Upper lobe of left lung (tissue), 6 donors: ENCODE results near the gene NFIX. TPM values are rescaled to one million over a fixed set of nuclear protein-coding genes. Genes with fewer than 3 reads are reported as not detected.

ENCODE experiments used
- ATAC-seq, 2 donors: fragments of 200-7000 bp; cut with Tn5 transposase; one replicate each; pipeline ENCODE4 v1.9.1; 2022; ENCODE audit warnings: mild to moderate bottlenecking in 2 of 2, moderate library complexity in 2 of 2; ENCODE audit not compliant: low FRiP score in 2 of 2
- DNase-seq, 2 donors: peaks; one replicate each; pipeline ENCODE4 v3.0.0-alpha.2; 2019 to 2020
- H3K27ac ChIP-seq, 4 donors: fragments of 200-600 bp; sonication (generic); one replicate each; pipeline ENCODE4 v1.5.1; 2016 to 2019
- H3K27me3 ChIP-seq, 4 donors: fragments of 200-600 bp; sonication (generic); one replicate each; pipeline ENCODE4 v1.5.1; 2017 to 2019
- H3K36me3 ChIP-seq, 4 donors: fragments of 200-600 bp; sonication (generic); one replicate each; pipeline ENCODE4 v1.5.1; 2016 to 2019
- H3K4me1 ChIP-seq, 4 donors: fragments of 200-600 bp; sonication (generic); one replicate each; pipeline ENCODE4 v1.5.1; 2018 to 2019
- H3K4me3 ChIP-seq, 4 donors: fragments of 200-600 bp; sonication (generic); one replicate each; pipeline ENCODE4 v1.5.1; 2017 to 2019; ENCODE audit warnings: mild to moderate bottlenecking in 2 of 4, moderate library complexity in 1 of 4
- H3K9me3 ChIP-seq, 4 donors: fragments of 200-600 bp; sonication (generic); one replicate each; pipeline ENCODE4 v1.5.1; 2018 to 2019
- CTCF ChIP-seq, 6 experiments: fragments of 450-650 bp in 4 of 6; fragments of 200-600 bp in 2 of 6; sonication (generic) in 2 of 6; IDR thresholded peaks; one replicate each; pipeline ENCODE4 v1.5.1; 2016 to 2019; ENCODE audit warnings: antibody characterized with exemption in 6 of 6
- EP300 ChIP-seq, 4 donors: sonication (generic); formaldehyde crosslinking; IDR thresholded peaks; one replicate each; pipeline ENCODE4 v1.5.1; 2017; ENCODE audit warnings: antibody characterized with exemption in 4 of 4, control low read depth in 2 of 4
- POLR2A ChIP-seq, 4 donors: fragments of 450-650 bp; IDR thresholded peaks; one replicate each; pipeline ENCODE4 v1.5.1; 2016 to 2017; ENCODE audit warnings: antibody characterized with exemption in 4 of 4, mild to moderate bottlenecking in 2 of 4
- POLR2AphosphoS5 ChIP-seq, 2 donors: sonication (generic); formaldehyde crosslinking; IDR thresholded peaks; one replicate each; pipeline ENCODE4 v1.5.1; 2017; ENCODE audit warnings: antibody characterized with exemption in 2 of 2
- WGBS, 2 donors: methylation state at CpG; one replicate each; pipeline ENCODE4 v1.1.5; 2017 to 2018; 5-methylcytosine and 5-hydroxymethylcytosine counted together
- total RNA-seq, 6 donors: library from RNA; depleted of rRNA in 4 of 6; stranded (reverse); fragments of >200 nt in 4 of 6; gene quantifications; one replicate each; pipeline versions ENCODE4 v1.1.0 to v1.2.1, GENCODE V29; 2016 to 2021
- donor health status: DM: no; HTN: no; CAD: no; lungs with moderate emphysema.
- donor health status: DM: no; HTN: yes; CAD: no; lungs with severe emphysema.

The NFIX gene
- total RNA-seq, 6 donors from 2014 or later: 64.0 to 188 (median 107) TPM

GRCh38 chr19:13008926-13009787 lies 13.9 kb downstream of the NFIX start:
- no peak for TF ChIP-seq POLR2AphosphoS5 (IDR thresholded peaks at IDR 0.05)
- TF ChIP-seq POLR2A (IDR thresholded peaks at IDR 0.05): no peak
- no peak for TF ChIP-seq EP300 (IDR thresholded peaks at IDR 0.05)
- TF ChIP-seq CTCF (IDR thresholded peaks at IDR 0.05): no peak
- Histone ChIP-seq H3K4me3 (no peak overlapping the region), H3K27me3 (peaks cover 0 to 23% (median 6%) of the 10 kb centered on the region in 4 donors), H3K4me1 (peaks cover 64 to 100% (median 87%) of the 10 kb centered on the region in 4 donors), H3K9me3 (no peaks in the 10 kb centered on the region), H3K27ac (peak overlapping the region; percentile 73 to 94 (median 82)), H3K36me3 (peaks cover 0 to 3% (median 0%) of the 10 kb centered on the region in 4 donors)
- WGBS, 2 donors: 78 to 84% methylated on average over 24 to 28 of the region's 28 CpGs
- ATAC-seq: no peak
- peak; percentile 54 to 78 for DNase-seq

GRCh38 chr19:13010038-13010991 lies 15.0 kb downstream of the NFIX start:
- DNase-seq: peak; percentile 57 to 90
- ATAC-seq: peak in 1 of 2 donors; percentile 55
- H3K27me3 ChIP-seq: peaks cover 0 to 23% (median 6%) of the 10 kb centered on the region in 4 donors

GRCh38 chr19:13010992-13011652 lies 15.8 kb downstream of the NFIX start:
- H3K36me3 ChIP-seq: peaks cover 0 to 3% (median 0%) of the 10 kb centered on the region in 4 donors
- TF ChIP-seq POLR2A (IDR thresholded peaks at IDR 0.05) (no peak), POLR2AphosphoS5 (IDR thresholded peaks at IDR 0.05) (no peak), CTCF (IDR thresholded peaks at IDR 0.05) (no peak), EP300 (IDR thresholded peaks at IDR 0.05) (no peak)
- peaks cover 0 to 23% (median 6%) of the 10 kb centered on the region in 4 donors for H3K27me3 ChIP-seq
- H3K27ac ChIP-seq: peak overlapping the region in 2 of 4 donors; percentile 11 to 89
- peaks cover 70 to 100% (median 88%) of the 10 kb centered on the region in 4 donors for H3K4me1 ChIP-seq
- 67 to 71% methylated on average over 34 to 39 of the region's 39 CpGs for WGBS, 2 donors
- DNase-seq (no peak), ATAC-seq (no peak)
- H3K4me3 ChIP-seq: no peak overlapping the region
- H3K9me3 ChIP-seq: no peaks in the 10 kb centered on the region

More at GRCh38 chr19:13010038-13010991, 15.0 kb downstream of the NFIX start:
- 52 to 60% methylated on average over 35 to 45 of the region's 62 CpGs for WGBS, 2 donors
- peaks cover 68 to 100% (median 87%) of the 10 kb centered on the region in 4 donors for H3K4me1 ChIP-seq
- no peaks in the 10 kb centered on the region for H3K9me3 ChIP-seq
- no peak overlapping the region for H3K4me3 ChIP-seq
- TF ChIP-seq POLR2A (IDR thresholded peaks at IDR 0.05) (peak in 1 of 4 donors; percentile 9), POLR2AphosphoS5 (IDR thresholded peaks at IDR 0.05) (no peak)
- H3K36me3 ChIP-seq: peaks cover 0 to 3% (median 0%) of the 10 kb centered on the region in 4 donors
- peak overlapping the region; percentile 67 to 94 (median 82) for H3K27ac ChIP-seq

GRCh38 chr19:13011653-13012389 lies 16.5 kb downstream of the NFIX start:
- Histone ChIP-seq H3K4me3 (no peak overlapping the region), H3K36me3 (peaks cover 0 to 3% (median 0%) of the 10 kb centered on the region in 4 donors), H3K27me3 (peaks cover 0 to 23% (median 6%) of the 10 kb centered on the region in 4 donors), H3K4me1 (peaks cover 69 to 100% (median 86%) of the 10 kb centered on the region in 4 donors), H3K27ac (peak overlapping the region; percentile 72 to 89 (median 85)), H3K9me3 (no peaks in the 10 kb centered on the region)
- 65% methylated on average over 39 to 52 of the region's 54 CpGs for WGBS, 2 donors
- ATAC-seq: no peak
- DNase-seq: peak in 1 of 2 donors; percentile 80
- no peak for TF ChIP-seq POLR2AphosphoS5 (IDR thresholded peaks at IDR 0.05)
- TF ChIP-seq EP300 (IDR thresholded peaks at IDR 0.05): no peak
- TF ChIP-seq CTCF (IDR thresholded peaks at IDR 0.05): no peak
- no peak for TF ChIP-seq POLR2A (IDR thresholded peaks at IDR 0.05)
